ENCODE measurements around the gene ANK2. TPM values are rescaled to one million over a fixed set of nuclear protein-coding genes. Genes with fewer than 3 reads are reported as not detected.

The ANK2 gene
- total and polyA plus RNA-seq, 2 of the 13 experiments (the other 11 are each of a cell fraction or from before 2014, with no cell fraction given), result 2.7 to 15.1 TPM

- intact Hi-C loops (cut with micrococcal nuclease; ENCODE audit: unreplicated experiment) (loop anchor here (1.0 to 10.0 kb wide), 3 partner anchors 143 to 330 kb away; no protein-coding TSS in a partner anchor), in situ Hi-C loops (cut with HindIII; ENCODE audit: extremely low pct_ligation_motif_present, low pct_unique_long_range_greater_than_20kb) (no loop called here)
- no peaks in the 10 kb centered on the region for H3K36me3 ChIP-seq (replicated peaks in 1 of 2; ENCODE audit: control insufficient read depth in 1 of 2, insufficient read depth in 2 of 2, low read length in 2 of 2)
- FAIRE-seq (peak; percentile 70), ATAC-seq (peak; percentile 39; the same call in 1 of the 3 replicates), DNase-seq (ENCODE audit: low spot score) (no peak)
- no peak overlapping the region for H2AFZ ChIP-seq (ENCODE audit: low read length)
- no peaks in the 10 kb centered on the region for H3K27me3 ChIP-seq (ENCODE audit: control insufficient read depth in 1 of 2, insufficient read depth in 2 of 2, low read length in 2 of 2)
- POLR2A ChIA-PET, result no interaction called here
- no peaks in the 10 kb centered on the region for H3K9me3 ChIP-seq (ENCODE audit: low read length)
- no peaks in the 10 kb centered on the region for H3K4me1 ChIP-seq (ENCODE audit: insufficient read depth, low read length)
- no peak overlapping the region for H3K27ac ChIP-seq (ENCODE audit: extremely low read length, insufficient read depth, low read length)
- BruUV-seq (replicated peaks), result no TSS peak
- no peaks in the 10 kb centered on the region for H3K79me2 ChIP-seq (ENCODE audit: insufficient read depth, low read length)
- no peaks in the 10 kb centered on the region for H4K20me1 ChIP-seq (ENCODE audit: insufficient read depth, low read length)
- CTCF ChIA-PET (ENCODE audit: low intra/inter-chr PET ratio, low total read pairs), result interaction anchor here (1.3 kb wide), 1 partner anchor 328 kb away, joined by 4 read pairs; no protein-coding TSS in a partner anchor
- no peak overlapping the region for H3K4me3 ChIP-seq (replicated peaks in 1 of 3; ENCODE audit: insufficient read depth in 1 of 3, low read depth in 2 of 3, low read length in 3 of 3)
- H3K4me2 ChIP-seq (ENCODE audit: low read depth, low read length), result no peak overlapping the region
- no peak overlapping the region for H3K9ac ChIP-seq (ENCODE audit: insufficient read depth, low read depth, low read length)
- TF ChIP-seq ZNF234 (CRISPR knock-in tag; conservative IDR thresholded peaks at IDR 0.05) (no peak), NFE2L1 (CRISPR knock-in tag; IDR thresholded peaks at IDR 0.05; ENCODE audit: borderline replicate concordance) (no peak), KLF12 (CRISPR knock-in tag; IDR thresholded peaks at IDR 0.05; ENCODE audit: borderline replicate concordance) (peak; percentile 61; the same call in 1 of the 2 replicates), ZNF207 (IDR thresholded peaks at IDR 0.05; ENCODE audit: borderline replicate concordance) (no peak), RAD51 (IDR thresholded peaks at IDR 0.05; ENCODE audit: borderline replicate concordance) (no peak), KLF6 (CRISPR knock-in tag; IDR thresholded peaks at IDR 0.05) (no peak), FOXP1 (IDR thresholded peaks at IDR 0.05) (no peak), FOXP1 (CRISPR knock-in tag; IDR thresholded peaks at IDR 0.05) (no peak), MIER2 (CRISPR knock-in tag; IDR thresholded peaks at IDR 0.05) (no peak), STAG1 (CRISPR knock-in tag; IDR thresholded peaks at IDR 0.05) (peak; percentile 69), ZBTB14 (CRISPR knock-in tag; IDR thresholded peaks at IDR 0.05) (no peak), HNRNPL (IDR thresholded peaks at IDR 0.05; ENCODE audit: low read depth, low read length) (no peak), ZNF414 (CRISPR knock-in tag; IDR thresholded peaks at IDR 0.05) (no peak), RXRB (CRISPR knock-in tag; IDR thresholded peaks at IDR 0.05; ENCODE audit: borderline replicate concordance) (no peak), ZNF703 (CRISPR knock-in tag; IDR thresholded peaks at IDR 0.05; ENCODE audit: borderline replicate concordance) (no peak), MTF2 (CRISPR knock-in tag; IDR thresholded peaks at IDR 0.05; ENCODE audit: borderline replicate concordance) (no peak), KDM4B (CRISPR knock-in tag; IDR thresholded peaks at IDR 0.05) (no peak), CTCF (CRISPR knock-in tag; IDR thresholded peaks at IDR 0.05) (peak; percentile 61), TEAD3 (CRISPR knock-in tag; optimal IDR thresholded peaks at IDR 0.05; ENCODE audit: borderline replicate concordance) (peak; percentile 12)
- TF ChIP-seq, protein P1, sequence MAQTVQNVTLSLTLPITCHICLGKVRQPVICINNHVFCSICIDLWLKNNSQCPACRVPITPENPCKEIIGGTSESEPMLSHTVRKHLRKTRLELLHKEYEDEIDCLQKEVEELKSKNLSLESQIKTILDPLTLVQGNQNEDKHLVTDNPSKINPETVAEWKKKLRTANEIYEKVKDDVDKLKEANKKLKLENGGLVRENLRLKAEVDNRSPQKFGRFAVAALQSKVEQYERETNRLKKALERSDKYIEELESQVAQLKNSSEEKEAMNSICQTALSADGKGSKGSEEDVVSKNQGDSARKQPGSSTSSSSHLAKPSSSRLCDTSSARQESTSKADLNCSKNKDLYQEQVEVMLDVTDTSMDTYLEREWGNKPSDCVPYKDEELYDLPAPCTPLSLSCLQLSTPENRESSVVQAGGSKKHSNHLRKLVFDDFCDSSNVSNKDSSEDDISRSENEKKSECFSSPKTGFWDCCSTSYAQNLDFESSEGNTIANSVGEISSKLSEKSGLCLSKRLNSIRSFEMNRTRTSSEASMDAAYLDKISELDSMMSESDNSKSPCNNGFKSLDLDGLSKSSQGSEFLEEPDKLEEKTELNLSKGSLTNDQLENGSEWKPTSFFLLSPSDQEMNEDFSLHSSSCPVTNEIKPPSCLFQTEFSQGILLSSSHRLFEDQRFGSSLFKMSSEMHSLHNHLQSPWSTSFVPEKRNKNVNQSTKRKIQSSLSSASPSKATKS (CRISPR knock-in tag; IDR thresholded peaks at IDR 0.05), result no peak
- TF ChIP-seq, protein P2, sequence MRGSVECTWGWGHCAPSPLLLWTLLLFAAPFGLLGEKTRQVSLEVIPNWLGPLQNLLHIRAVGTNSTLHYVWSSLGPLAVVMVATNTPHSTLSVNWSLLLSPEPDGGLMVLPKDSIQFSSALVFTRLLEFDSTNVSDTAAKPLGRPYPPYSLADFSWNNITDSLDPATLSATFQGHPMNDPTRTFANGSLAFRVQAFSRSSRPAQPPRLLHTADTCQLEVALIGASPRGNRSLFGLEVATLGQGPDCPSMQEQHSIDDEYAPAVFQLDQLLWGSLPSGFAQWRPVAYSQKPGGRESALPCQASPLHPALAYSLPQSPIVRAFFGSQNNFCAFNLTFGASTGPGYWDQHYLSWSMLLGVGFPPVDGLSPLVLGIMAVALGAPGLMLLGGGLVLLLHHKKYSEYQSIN (CRISPR knock-in tag; IDR thresholded peaks at IDR 0.05; ENCODE audit: borderline replicate concordance), result no peak
Measured at GRCh38 chr4:113094802-113095201, 45.3 kb downstream of the ANK2 start.
